Fibroblast of skin of right quadriceps (primary cell): Measurements from ENCODE around the gene GNG7.
"Not testable (repeated sequence)": the region's sequence is repeated elsewhere in the genome, so short reads cannot be mapped to it uniquely, and the experiment has no call there.

ENCODE experiments used
- DNase-seq: peaks from one replicate; pipeline ENCODE4 v3.0.0-alpha.2; 2013

GNG7 gene

GRCh38 chr19:2569596-2570465 lies 132.7 kb downstream of the GNG7 start:
- no peak for DNase-seq

DNA sequence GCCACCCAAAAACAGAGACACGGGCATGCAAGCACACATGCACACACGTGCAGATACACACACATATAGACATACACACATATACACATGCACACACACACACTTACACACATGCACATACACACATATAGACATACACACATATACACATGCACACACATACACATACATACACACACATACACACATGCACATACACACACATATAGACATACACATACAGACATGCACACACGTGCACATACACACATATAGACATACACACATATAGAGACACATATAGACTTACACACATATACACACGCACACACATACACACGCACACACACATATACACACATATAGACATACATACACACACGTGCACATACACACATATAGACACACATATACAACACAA lies 134.5 kb downstream of the GNG7 start:
- DNase-seq = no peak

DNA sequence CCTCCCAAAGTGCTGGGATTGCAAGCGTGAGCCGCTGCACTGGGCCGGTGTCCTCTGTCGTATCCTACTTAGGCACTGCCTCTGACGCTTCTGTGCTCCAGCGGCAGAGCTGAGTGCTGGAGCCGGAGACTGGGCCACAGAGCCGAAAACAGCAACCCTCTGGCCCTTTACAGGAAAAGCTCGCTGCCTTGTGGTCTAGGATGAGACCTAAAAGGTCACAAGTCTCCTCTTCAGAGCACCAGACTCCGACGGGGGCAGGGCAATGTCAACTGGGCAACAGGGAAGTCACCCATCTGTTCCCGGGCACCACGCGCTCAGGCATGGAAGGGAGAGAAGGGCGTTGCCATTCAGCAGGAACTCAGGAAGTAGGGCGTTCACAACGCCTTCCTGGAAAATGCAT lies 134.9 kb downstream of the GNG7 start:
- DNase-seq = no peak

DNA sequence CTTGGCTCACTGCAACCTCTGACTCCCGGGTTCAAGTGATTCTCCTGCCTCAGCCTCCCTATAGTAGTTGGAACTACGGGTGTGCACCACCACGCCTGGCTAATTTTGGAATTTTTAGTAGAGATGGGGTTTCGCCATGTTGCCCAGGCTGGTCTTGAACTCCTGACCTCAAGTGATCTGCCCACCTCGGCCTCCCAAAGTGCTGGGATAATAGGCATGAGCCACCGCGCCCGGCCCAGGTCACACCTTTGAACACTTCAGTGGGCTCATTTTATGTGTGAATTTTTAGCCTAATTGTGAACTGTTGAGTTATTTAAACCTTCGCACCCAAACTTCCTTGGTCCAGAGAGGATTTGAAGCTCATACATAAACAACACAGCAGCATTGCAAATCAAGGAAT lies 138.9 kb downstream of the GNG7 start:
- DNase-seq = not testable (repeated sequence)

DNA sequence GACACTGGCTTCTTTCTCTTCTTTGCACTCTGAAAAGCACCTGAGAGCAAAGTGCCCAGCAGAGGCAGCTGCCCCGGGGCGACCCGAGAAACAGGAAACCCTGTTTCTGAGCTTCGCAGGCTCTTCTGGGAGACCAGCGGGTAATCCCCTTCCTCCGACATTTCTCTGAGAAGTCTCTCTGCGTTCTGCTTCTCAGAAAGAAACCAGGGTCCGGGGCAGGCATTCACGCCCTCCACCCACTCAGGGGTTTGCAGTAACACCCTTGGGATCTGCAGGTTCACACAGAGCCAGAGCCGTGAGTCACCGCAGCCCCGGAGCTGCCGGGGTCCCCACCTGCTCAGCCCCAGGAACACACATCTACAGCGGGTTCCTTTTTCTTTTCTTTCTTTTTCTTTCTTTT lies 140.6 kb downstream of the GNG7 start:
- no peak for DNase-seq

- DNase-seq = no peak
Measured at GRCh38 chr19:2561221-2561620, 141.3 kb downstream of the GNG7 start.

DNA sequence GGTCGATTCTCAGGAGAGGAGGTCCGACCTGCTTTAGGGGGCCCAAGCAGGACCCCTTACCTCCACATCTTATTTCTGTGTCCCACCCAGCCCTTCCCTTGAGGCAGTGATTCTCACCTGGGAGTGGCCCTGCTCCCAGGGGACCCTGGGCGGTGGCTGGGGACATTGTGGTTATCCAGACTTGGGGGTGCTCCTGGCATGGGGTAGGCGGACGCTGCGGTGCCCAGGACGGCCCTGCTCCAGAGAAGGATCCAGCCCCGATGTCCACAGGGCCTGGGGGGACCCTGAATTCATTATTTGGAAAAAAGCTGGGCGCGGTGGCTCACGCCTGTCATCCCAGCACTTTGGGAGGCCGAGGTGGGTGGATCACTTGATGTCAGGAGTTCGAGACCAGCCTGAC lies 142.1 kb downstream of the GNG7 start:
- no peak for DNase-seq

DNA sequence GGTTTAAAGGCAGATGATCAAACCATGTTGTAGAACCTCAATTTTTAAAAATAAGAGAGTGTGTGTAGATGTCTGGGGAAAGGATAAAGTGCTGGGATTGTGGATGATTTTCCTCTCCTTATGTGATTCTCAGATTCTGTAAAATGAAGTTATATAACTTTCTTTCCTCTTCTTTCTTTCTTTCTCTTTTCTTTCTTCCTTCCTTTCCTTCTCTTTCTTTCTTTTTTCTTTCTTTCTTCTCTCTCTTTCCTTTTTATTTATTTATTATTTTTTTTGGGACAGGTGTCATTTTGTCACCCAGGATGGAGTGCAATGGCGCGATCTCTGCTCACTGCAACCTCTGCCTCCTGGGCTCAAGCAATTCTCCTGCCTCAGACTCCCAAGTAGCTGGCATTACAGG lies 144.0 kb downstream of the GNG7 start:
- no peak for DNase-seq

DNA sequence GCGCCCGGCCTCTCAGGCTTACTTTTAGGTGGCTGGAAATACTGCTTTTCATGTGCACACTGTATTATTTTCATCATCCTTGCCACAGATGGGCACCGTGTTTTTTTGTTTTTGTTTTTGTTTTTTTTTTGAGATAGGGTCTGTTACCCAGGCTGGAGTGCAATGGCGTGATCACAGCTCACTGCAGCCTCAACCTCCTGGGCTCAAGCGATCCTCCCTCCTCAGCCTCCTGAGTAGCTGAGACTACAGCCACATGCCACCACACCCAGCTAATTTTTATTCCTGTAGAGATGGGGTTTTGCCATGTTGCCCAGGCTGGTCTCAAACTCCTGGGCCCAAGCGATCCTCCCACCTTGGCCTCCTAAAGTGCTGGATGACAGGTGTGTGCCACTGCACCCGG lies 144.4 kb downstream of the GNG7 start:
- not testable (repeated sequence) for DNase-seq

- no peak for DNase-seq
Measured at GRCh38 chr19:2557093-2557440, 145.4 kb downstream of the GNG7 start.

- no peak for DNase-seq
Measured at GRCh38 chr19:2556221-2557092, 146.0 kb downstream of the GNG7 start.

DNA sequence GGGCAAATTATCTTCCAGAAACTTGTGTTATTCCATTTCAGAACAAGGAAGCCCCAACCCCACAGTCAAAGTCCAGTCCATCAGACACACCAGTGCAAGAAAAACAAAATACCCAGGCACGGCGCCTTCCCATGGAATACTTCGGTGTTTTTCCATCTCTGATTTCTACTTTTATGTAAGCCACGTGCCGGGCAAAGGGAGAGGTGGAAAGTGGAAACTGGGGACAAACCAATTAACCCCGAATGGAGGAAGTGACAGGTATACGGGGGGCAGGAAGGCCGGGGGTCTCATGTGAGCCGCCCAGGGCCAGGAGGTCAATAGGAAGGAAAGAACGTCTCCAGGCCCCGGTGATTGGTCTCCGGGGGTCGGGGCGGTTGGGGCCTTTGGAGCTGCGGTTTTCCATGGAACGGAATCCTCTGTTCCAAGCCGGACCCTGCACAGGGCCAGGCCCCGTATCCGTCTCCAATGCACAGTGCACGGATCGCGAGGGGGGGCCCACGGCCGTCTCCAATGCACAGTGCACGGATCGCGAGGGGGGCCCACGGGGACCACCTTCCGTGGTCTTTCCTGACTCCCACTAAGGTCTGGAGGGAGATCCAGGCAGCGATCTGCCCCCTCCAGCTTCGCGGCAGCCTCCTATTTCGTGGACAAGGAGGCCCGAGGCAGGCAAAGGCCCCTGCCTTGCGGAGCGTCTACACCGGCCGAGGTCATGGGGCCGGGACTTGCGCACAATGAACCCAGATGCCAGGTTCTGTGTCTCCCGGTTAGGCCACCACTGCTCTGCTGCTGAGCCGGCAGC lies 146.9 kb downstream of the GNG7 start:
- no peak for DNase-seq

DNA sequence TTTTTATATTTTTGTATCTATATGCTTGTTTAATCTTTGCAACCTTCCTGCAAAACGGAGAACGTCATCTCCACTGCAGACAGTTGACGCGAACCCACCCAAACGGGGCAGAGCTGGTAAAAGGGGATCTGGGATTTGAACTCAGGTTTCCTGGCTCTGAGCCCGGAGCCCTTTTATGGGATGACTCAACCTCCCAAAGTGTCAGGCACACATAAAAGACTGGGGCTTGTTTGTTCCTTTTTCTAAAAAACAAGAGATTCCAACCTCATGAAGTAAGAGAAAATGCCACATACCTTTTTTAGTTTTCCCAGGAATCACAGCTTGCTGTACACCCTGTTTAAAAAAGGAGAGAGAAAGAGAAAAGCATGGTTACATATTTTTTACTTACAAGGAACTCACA lies 147.6 kb downstream of the GNG7 start:
- peak; percentile 61 for DNase-seq

GRCh38 chr19:2553510-2553909 lies 149.0 kb downstream of the GNG7 start:
- DNase-seq = no peak

DNA sequence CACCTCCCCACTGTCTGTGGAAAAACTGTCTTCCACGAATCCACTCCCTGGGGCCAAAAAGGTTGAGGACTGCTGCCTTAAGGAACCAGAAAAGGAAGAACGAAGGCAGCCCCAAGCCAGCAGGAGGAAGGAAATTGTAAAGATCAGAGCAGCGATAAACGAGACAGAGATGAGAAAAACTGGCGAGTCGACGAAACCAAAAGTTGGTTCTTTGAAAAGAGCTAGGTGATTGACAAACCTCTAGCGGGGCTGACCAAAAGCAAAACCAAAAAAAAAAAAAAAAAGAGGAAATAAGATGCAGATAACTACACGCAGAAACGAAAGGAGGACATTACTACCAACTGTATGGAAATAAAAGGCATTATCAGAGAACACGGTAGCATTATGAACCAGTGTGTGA lies 149.6 kb downstream of the GNG7 start:
- no peak for DNase-seq

- no peak for DNase-seq
Measured at GRCh38 chr19:2551864-2552185, 150.7 kb downstream of the GNG7 start.

- no peak for DNase-seq
Measured at GRCh38 chr19:2551172-2551863, 151.2 kb downstream of the GNG7 start.

DNA sequence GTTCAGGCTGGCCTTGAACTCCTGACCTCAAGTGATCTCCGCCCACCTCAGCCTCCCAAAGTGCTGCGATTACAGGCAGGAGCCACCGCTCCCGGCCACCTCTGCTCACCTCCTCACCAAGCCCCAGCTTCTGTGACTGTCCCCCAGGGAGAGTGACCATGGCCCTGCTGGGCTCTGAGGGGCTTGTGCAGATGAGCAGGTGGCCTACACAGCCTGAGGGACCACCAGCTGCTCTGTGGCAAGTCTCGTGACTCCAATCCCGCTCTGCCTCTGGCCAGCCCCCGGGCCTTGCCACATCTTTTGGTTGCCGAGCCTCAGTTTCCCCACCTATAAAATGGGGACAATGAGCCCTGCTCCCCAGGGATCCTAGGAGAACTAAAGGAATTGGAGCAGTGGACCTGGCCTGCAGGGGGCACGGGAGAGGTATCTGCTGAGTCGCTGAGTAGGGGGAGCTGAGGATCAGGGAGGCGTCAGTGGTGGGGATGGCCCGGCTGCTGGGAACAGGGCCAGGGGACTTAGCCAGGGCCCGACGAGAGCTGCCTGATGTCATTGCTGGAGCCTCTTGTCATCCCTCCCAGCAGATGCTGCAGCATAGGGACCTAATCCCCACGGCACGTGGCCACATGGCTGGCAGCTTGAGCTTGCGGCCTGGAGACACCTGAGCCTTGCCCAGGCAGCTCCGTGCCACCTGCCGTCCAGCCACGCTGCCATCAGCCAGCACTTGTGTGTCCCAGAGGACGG lies 151.9 kb downstream of the GNG7 start:
- DNase-seq = peak; percentile 43

GRCh38 chr19:2549701-2550191 lies 152.7 kb downstream of the GNG7 start:
- DNase-seq = peak; percentile 95

DNA sequence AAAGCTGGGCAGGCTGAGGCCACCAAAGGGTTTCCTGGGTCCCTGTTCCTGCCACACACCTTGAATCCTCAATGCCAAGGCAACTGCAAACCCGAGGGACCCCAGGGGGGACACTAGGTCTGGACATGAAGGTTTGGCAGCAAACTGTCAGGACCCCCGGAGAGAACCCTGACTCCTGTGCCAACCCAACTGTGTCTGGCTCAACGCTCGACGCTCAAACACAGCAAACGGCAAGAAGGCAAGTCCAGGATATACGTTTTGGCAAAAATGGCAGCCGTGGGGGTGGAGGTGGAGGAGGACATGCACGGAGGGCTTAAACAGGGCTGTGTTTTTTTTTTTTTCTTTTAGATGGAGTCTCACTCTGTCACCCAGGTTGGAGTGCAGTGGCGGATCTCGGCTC lies 153.5 kb downstream of the GNG7 start:
- DNase-seq = no peak

DNA sequence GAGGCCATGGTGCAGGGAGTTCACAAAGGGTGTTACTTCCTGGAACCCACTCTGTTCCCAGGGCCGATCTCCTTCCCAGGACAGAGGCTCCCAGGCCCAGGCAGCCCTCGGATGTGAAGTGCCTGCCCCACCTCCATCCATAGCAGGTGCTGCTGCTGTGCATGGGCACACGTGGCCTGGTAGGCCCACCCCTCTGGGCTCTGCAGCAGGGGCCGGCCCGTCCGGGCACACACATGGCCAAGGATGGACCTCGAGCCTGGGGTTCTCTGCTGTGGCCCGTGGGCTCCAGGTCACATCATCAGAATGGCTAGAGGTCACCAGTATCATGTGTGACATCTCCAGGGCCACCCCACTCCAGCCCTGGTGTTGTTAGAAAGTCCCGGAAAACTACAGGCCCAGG lies 154.8 kb downstream of the GNG7 start:
- DNase-seq = no peak
